Lung (tissue), 12 donors: ENCODE data around the gene BATF. TPM values are rescaled to one million over a fixed set of nuclear protein-coding genes. Genes with fewer than 3 reads are reported as not detected.

Experiments
- ATAC-seq: fragments of 200-7000 bp; cut with Tn5 transposase; one replicate; pipeline ENCODE4 v1.9.1; 2020; ENCODE audit warnings: moderate number of reproducible peaks; ENCODE audit not compliant: insufficient read depth, low FRiP score
- DNase-seq, 3 donors: peaks; one replicate each; pipeline ENCODE4 v3.0.0-alpha.2; 2013 to 2017
- H3K27ac ChIP-seq, 2 donors: one replicate each; pipeline ENCODE4 v1.5.1; 2013; ENCODE audit warnings: mild to moderate bottlenecking in 2 of 2, moderate library complexity in 2 of 2, control low read depth in 1 of 2, inconsistent platforms in 1 of 2, low read depth in 1 of 2, low read length in 1 of 2
- H3K27me3 ChIP-seq, 3 donors: one replicate each; pipeline ENCODE4 v1.5.1; 2013; ENCODE audit warnings: low read length in 2 of 3; ENCODE audit not compliant: control insufficient read depth in 3 of 3, insufficient read depth in 3 of 3
- H3K36me3 ChIP-seq, 4 donors: one replicate each; pipeline ENCODE4 v1.5.1; 2013; ENCODE audit warnings: low read length in 4 of 4, mild to moderate bottlenecking in 1 of 4, moderate library complexity in 1 of 4; ENCODE audit not compliant: control insufficient read depth in 4 of 4, insufficient read depth in 4 of 4
- H3K4me1 ChIP-seq, 5 donors: one replicate each; pipeline ENCODE4 v1.5.1; 2013; ENCODE audit warnings: low read length in 5 of 5, mild to moderate bottlenecking in 2 of 5, moderate library complexity in 1 of 5; ENCODE audit not compliant: control insufficient read depth in 5 of 5, insufficient read depth in 5 of 5
- H3K4me3 ChIP-seq: one replicate; pipeline ENCODE4 v1.5.1; 2013; ENCODE audit warnings: mild to moderate bottlenecking, control low read depth, moderate library complexity
- H3K9ac ChIP-seq, 2 donors: one replicate each; pipeline ENCODE4 v1.5.1; 2013; ENCODE audit warnings: low read length in 2 of 2, control low read depth in 1 of 2; ENCODE audit not compliant: insufficient read depth in 1 of 2
- H3K9me3 ChIP-seq, 4 donors: one replicate each; pipeline ENCODE4 v1.5.1; 2013; ENCODE audit warnings: low read length in 3 of 4, mild to moderate bottlenecking in 1 of 4, moderate library complexity in 1 of 4; ENCODE audit not compliant: control insufficient read depth in 4 of 4, insufficient read depth in 3 of 4
- WGBS, 2 donors: extraction: QIAGEN DNeasy Blood & Tissue Kit; methylation state at CpG; one replicate each; pipeline ENCODE4 v1.1.7; 2013; 5-methylcytosine and 5-hydroxymethylcytosine counted together
- polyA plus RNA-seq, 2 donors: library from polyadenylated mRNA; stranded (reverse); fragments of 200-250 nt; gene quantifications; one replicate each; pipeline ENCODE4 v1.2.1, GENCODE V29; 2013
- total RNA-seq, 2 donors: library from RNA; depleted of rRNA in 1 of 2; stranded (reverse); fragments of >200 nt in 1 of 2; gene quantifications; one replicate each; pipeline ENCODE4 v1.2.1, GENCODE V29; 2014 to 2021
- TF ChIP-seq, protein P1 (sequence below): IDR thresholded peaks from 2 replicates; pipeline ENCODE4 v1.5.1; 2012; ENCODE audit warnings: mild to moderate bottlenecking; ENCODE audit errors: control extremely low read depth, extremely low read depth
- donor health status: control.
- donor health status: control.
- donor health status: Bipolar disorder and iron deficiency.
- donor health status: healthy.
- donor health status: DM: yes; HTN: yes; CAD: no.

BATF gene
- total and polyA plus RNA-seq, 4 donors, result 7.4 to 74.3 (median 11.7) TPM

DNA sequence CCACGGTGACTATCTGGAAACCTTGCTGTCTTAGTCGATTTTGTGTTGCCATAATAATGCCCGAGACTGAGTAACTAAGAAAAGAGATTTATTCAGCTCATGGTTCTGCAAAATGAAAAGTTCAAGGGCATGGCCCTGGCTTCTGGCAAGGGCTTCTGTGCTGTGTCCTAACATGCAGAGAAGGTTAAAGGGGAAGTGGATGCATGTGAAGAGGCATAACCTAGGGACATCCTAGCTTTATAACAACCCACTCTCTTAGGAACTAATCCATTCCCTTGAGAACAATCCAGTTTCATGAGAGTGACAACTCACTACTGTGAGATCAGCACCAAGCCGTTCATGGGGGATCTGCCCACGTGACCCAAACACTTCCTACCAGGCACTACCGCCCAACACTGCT lies 67.7 kb downstream of the BATF start:
- peaks cover 0 to 3% (median 0%) of the 10 kb centered on the region in 4 donors for H3K9me3 ChIP-seq
- TF ChIP-seq, protein P1, sequence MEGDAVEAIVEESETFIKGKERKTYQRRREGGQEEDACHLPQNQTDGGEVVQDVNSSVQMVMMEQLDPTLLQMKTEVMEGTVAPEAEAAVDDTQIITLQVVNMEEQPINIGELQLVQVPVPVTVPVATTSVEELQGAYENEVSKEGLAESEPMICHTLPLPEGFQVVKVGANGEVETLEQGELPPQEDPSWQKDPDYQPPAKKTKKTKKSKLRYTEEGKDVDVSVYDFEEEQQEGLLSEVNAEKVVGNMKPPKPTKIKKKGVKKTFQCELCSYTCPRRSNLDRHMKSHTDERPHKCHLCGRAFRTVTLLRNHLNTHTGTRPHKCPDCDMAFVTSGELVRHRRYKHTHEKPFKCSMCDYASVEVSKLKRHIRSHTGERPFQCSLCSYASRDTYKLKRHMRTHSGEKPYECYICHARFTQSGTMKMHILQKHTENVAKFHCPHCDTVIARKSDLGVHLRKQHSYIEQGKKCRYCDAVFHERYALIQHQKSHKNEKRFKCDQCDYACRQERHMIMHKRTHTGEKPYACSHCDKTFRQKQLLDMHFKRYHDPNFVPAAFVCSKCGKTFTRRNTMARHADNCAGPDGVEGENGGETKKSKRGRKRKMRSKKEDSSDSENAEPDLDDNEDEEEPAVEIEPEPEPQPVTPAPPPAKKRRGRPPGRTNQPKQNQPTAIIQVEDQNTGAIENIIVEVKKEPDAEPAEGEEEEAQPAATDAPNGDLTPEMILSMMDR, result no peak
- H3K36me3 ChIP-seq, result peaks cover 0 to 2% (median 0%) of the 10 kb centered on the region in 4 donors
- WGBS, 2 donors, result 86 to 92% methylated on average over 6 of the region's 6 CpGs
- H3K27me3 ChIP-seq, result no peaks in the 10 kb centered on the region
- H3K27ac ChIP-seq, result no peak overlapping the region
- no peak overlapping the region for H3K9ac ChIP-seq
- H3K4me1 ChIP-seq, result peaks cover 0 to 1% (median 0%) of the 10 kb centered on the region in 5 donors
- ATAC-seq (no peak), DNase-seq (no peak)
- H3K4me3 ChIP-seq, result no peak overlapping the region

DNA sequence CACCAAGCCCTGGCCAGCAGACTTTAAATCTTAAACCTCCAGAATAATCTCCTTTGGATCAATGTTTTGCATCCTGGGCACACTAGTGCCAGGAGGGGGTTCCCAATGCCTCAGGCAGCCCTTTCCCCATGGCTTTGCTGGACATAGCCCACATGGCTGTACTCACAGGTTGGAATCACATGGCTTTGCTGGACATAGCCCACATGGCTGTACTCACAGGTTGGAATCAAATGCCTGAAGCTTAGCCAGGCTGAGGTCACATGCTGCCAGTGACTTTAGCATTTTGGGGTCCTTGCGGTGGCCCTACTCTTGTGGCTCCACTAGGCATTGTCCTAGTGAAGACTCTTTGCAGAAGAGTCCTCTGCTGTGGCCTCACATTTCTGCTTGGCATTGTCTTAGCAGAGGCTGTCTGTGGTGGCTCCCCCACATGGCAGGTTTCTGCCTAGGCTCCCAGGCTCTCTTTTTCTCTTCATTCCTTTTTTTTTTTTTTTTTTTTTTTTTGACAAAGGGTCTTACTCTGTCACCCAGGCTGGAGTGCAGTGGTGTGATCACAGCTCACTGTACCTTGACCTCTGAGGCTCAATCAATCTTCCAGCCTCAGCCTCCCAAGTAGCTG lies 69.2 kb downstream of the BATF start:
- Histone ChIP-seq H3K9me3 (peaks cover 0 to 3% (median 0%) of the 10 kb centered on the region in 4 donors), H3K4me3 (no peak overlapping the region), H3K36me3 (peaks cover 0 to 2% (median 0%) of the 10 kb centered on the region in 4 donors), H3K27me3 (no peaks in the 10 kb centered on the region), H3K27ac (no peak overlapping the region), H3K9ac (no peak overlapping the region), H3K4me1 (peaks cover 0 to 1% (median 0%) of the 10 kb centered on the region in 5 donors)
- ATAC-seq, result no peak
- no peak for DNase-seq
- TF ChIP-seq, protein P1, result no peak
- WGBS, 2 donors, result 97 to 100% methylated on average over 1 of the region's 1 CpG

DNA sequence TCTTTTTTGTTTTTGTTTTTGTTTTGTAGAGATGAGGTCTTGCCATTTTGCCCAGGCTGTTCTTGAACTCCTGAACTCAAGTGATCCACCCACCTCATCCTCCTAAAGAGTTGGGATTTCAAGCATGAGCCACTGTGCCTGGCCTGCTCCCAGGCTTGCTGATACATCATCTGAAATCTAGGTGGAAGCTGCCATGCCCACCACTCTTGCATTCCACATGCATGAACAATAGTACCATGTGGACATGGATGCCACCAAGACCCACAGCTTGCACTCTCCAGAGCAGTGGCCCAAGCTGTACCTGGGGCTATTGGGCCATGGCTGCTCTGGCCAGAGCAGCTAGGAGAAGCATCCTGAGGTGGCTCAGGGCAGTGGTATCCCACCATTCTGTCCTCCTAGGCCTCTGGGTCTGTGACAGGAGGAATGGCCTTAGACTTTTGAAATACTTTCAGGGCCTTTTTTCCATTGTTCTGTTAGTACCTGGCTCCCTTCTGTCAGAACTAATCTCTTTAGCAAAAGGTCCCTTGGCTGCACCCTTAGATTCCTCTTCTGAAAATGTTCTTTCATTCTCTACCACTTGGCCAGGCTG lies 69.8 kb downstream of the BATF start:
- ATAC-seq (no peak), DNase-seq (no peak)
- no peaks in the 10 kb centered on the region for H3K27me3 ChIP-seq
- peaks cover 0 to 2% (median 0%) of the 10 kb centered on the region in 4 donors for H3K36me3 ChIP-seq
- no peak overlapping the region for H3K4me3 ChIP-seq
- no peak overlapping the region for H3K27ac ChIP-seq
- H3K9ac ChIP-seq, result no peak overlapping the region
- peaks cover 0 to 3% (median 0%) of the 10 kb centered on the region in 4 donors for H3K9me3 ChIP-seq
- H3K4me1 ChIP-seq, result peaks cover 0 to 1% (median 0%) of the 10 kb centered on the region in 5 donors
- TF ChIP-seq, protein P1, result no peak
